KOPT-K1 (cell line): ENCODE data around the gene VWA8.

Experiments
- H3K27ac ChIP-seq: fragments of 200-600 bp; sonication (generic); 2 replicates; pipeline ENCODE4 v1.5.1; 2016; ENCODE audit warnings: antibody characterized with exemption, mild to moderate bottlenecking, low read depth, low read length; ENCODE audit not compliant: poor library complexity, severe bottlenecking
- H3K36me3 ChIP-seq: fragments of 200-600 bp; sonication (generic); 2 replicates; pipeline ENCODE4 v1.5.1; 2017; ENCODE audit warnings: antibody characterized with exemption, mild to moderate bottlenecking, low read length, moderate library complexity; ENCODE audit not compliant: insufficient read depth
- H3K9me3 ChIP-seq: fragments of 200-600 bp; sonication (generic); 2 replicates; pipeline ENCODE4 v1.5.1; 2017; ENCODE audit warnings: antibody characterized with exemption, low read length, mild to moderate bottlenecking; ENCODE audit not compliant: insufficient read depth, poor library complexity, severe bottlenecking

VWA8 gene

DNA sequence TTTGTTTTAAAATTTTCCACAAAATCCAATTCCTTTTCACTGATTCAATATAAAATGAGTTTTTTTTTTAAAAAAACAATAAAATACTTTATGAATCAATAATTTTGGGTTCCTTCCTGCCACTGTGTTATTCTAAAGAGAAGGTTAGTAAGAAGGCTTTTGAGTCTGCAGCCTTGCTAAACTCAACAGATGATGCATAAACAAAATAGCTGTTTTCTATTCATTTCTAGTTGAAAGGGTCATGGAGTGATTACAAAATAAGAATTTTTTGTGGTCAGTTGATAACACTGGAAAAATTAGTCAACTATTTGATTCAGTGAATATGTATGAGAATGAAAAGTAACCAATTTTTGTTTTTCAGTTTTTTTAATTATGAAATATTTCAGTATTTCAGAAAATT, 169.9 kb downstream of the VWA8 start:
- no peaks in the 10 kb centered on the region for H3K9me3 ChIP-seq
- no peak overlapping the region for H3K27ac ChIP-seq
- no peaks in the 10 kb centered on the region; the same call in 1 of the 2 replicates for H3K36me3 ChIP-seq

DNA sequence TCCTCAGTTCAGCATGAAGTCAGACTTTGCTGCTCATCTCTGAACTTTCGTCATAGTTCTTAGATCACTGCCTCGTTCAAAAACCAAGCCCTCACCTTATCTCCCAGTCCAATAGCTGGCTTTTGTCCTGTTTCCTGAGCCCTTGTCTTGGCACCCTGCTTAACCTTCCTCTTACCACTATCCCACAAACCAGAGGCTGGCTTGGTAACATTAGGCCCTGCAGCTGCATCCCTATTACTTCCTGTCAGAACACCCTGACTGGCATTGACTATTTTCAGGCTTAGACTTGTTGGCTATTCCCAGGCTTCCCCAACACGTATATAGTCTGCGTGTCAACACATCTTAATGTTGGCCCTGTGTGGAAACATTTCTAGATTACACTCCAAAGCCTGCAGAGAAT, 172.4 kb downstream of the VWA8 start:
- Histone ChIP-seq H3K36me3 (no peaks in the 10 kb centered on the region; the same call in 1 of the 2 replicates), H3K27ac (no peak overlapping the region), H3K9me3 (no peaks in the 10 kb centered on the region)

DNA sequence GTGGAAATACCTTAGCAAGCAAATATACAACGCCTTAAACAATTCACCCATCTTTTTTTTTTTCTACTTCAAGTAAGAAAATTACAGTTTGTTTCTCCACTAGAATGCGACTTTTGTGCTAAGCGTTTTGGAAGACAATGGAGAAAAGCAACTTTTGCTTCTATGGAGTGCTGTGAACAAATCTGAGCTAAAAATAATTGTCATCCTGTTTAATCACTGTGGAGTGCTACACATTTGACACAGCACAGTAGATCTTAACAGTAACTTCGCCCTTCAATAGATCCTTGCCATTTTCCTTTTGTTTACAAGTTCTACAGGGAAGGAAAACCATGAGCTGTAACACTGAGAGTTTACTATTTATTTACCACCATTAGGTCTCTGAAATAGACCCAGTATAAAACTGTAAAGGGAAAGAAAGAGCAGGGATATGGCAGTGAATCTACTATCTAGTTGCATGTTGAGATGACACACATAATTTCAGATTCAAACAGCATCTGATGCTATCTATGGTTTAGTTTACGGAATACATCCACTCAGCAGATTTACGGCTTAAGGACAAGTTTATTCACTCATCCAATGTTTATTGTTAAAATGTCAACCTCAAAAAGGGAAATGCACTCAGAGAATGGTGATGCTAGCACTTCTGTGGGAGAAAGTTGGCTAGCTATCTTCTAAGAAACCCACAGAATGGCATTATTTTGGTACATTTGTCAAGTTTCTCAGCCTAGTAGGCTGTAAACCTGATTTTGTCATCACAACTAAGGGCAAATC, 175.3 kb downstream of the VWA8 start:
- no peak overlapping the region for H3K27ac ChIP-seq
- H3K9me3 ChIP-seq: no peaks in the 10 kb centered on the region

DNA sequence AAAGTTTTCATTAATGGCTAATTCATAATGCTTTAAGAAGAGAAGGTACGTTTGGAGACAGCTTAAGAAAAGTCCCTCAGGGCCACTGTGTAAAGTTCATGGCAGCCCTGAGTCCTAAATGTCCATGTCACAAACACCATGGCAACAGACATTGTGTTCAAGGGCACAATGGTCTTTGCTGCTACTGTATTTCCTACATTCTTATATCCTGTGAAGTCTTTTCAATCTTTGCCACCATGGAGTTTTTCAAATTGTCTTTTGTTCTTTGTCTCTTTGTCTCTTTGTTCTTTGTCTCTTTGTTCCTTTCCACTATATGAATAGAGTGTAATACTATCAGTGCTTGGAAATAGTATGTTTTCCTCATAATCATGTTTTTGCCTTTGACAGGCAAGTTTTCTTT, 178.8 kb downstream of the VWA8 start:
- no peaks in the 10 kb centered on the region for H3K9me3 ChIP-seq
- no peak overlapping the region for H3K27ac ChIP-seq

More for the DNA sequence above, 175.3 kb downstream of the VWA8 start:
- H3K36me3 ChIP-seq: no peaks in the 10 kb centered on the region

GRCh38 chr13:41780715-41781706, 179.9 kb downstream of the VWA8 start:
- Histone ChIP-seq H3K36me3 (0 out of 2 replicates have a peak, but pooled peaks cover 9% of the 10 kb centered on the region), H3K9me3 (no peaks in the 10 kb centered on the region), H3K27ac (no peak overlapping the region)

More for the DNA sequence above, 178.8 kb downstream of the VWA8 start:
- 0 out of 2 replicates have a peak, but pooled peaks cover 7% of the 10 kb centered on the region for H3K36me3 ChIP-seq

GRCh38 chr13:41775251-41775650, 185.7 kb downstream of the VWA8 start:
- Histone ChIP-seq H3K27ac (no peak overlapping the region), H3K36me3 (0 out of 2 replicates have a peak, but pooled peaks cover 9% of the 10 kb centered on the region), H3K9me3 (no peaks in the 10 kb centered on the region)

- Histone ChIP-seq H3K36me3 (0 out of 2 replicates have a peak, but pooled peaks cover 9% of the 10 kb centered on the region), H3K9me3 (no peaks in the 10 kb centered on the region), H3K27ac (no peak overlapping the region)
Observed at GRCh38 chr13:41774605-41775218, 186.2 kb downstream of the VWA8 start.

DNA sequence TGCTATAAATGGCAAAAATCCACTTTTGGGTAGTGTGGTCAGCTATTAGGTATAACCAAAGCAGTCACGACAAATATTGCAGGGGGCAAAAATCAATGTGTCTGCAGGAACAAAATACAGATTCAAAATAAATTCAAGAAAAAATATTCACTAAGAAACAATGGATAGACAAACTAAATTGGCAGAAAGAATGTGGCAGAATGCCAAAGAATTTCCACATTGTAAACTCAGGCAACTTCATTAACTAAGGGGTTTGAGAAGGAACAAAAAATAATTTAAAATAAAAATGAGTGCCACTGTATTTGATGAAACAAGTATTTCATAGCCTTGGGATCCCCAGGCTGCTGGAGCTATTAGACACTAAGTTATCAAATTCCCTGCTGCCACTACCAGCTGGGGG, 193.1 kb downstream of the VWA8 start:
- no peaks in the 10 kb centered on the region for H3K36me3 ChIP-seq
- no peak overlapping the region for H3K27ac ChIP-seq

DNA sequence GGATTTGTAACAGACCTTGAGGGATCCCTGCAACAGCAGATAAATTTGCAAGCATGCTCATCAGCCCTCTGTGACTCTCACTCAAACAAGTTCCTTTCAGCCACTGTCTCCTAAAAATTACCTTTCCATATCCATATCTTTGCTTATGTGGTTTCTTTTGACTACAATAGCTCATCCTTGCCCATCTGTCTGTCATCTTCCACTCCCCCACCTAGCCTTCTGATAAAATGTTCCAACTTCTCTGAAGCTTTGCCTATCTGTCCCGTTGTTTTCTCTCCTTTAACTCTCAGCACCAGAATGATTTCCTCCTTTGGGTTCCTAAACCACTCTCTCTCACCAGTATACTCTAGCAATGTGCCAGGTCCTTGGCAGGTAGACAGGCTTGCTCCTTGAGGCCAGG, 194.5 kb downstream of the VWA8 start:
- no peak overlapping the region for H3K27ac ChIP-seq
- H3K36me3 ChIP-seq: no peaks in the 10 kb centered on the region

More for the DNA sequence above, 193.1 kb downstream of the VWA8 start:
- H3K9me3 ChIP-seq: no peaks in the 10 kb centered on the region

GRCh38 chr13:41765813-41766212, 195.1 kb downstream of the VWA8 start:
- no peaks in the 10 kb centered on the region for H3K9me3 ChIP-seq
- H3K36me3 ChIP-seq: no peaks in the 10 kb centered on the region; the same call in 1 of the 2 replicates
- no peak overlapping the region for H3K27ac ChIP-seq

More for the DNA sequence above, 194.5 kb downstream of the VWA8 start:
- no peaks in the 10 kb centered on the region for H3K9me3 ChIP-seq

GRCh38 chr13:41765020-41765419, 195.9 kb downstream of the VWA8 start:
- Histone ChIP-seq H3K9me3 (no peaks in the 10 kb centered on the region), H3K36me3 (no peaks in the 10 kb centered on the region; the same call in 1 of the 2 replicates), H3K27ac (no peak overlapping the region)

DNA sequence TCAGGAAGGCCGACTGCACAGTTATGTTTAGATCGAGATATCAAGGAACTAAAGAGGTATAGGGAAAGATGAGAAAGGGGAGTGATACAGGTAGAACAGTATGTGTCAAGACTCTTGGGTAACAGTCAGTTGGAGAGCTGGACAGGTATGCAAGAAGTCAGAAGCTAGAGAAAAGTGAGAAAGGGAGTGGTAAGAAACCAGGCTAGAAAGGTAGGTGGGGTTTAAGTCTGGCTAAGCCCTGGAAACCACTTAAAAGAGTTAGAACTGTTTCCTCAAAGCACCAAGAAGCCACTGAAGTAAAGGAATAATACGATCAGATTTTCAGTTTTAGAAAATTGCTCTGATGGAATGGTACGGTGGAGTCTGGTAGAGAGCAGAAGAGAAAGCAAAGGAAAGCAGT, 196.4 kb downstream of the VWA8 start:
- H3K36me3 ChIP-seq: peaks cover under 1% of the 10 kb centered on the region
- peak overlapping the region; percentile 40 for H3K27ac ChIP-seq
- H3K9me3 ChIP-seq: no peaks in the 10 kb centered on the region

DNA sequence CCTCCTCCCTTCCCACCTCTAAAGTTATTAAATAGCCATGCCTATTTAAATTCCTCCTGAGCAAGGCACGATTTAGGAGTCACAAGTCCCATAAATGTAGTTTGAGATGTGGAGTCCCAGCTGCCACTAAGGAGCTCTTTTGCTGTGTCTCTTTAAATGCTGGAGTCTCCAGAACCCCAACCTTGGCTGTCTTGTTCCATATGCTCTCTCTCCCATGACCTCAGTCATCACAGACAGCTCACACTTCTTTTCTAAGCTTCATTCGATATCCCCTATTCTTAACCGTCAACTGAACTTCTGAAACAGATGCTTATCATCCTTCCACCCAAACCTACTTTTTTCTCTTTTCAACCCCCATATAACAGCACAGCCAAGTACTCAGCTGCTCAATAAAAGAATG, 197.1 kb downstream of the VWA8 start:
- peak overlapping the region; percentile 40 for H3K27ac ChIP-seq
- no peaks in the 10 kb centered on the region for H3K9me3 ChIP-seq
- H3K36me3 ChIP-seq: peaks cover 6% of the 10 kb centered on the region

DNA sequence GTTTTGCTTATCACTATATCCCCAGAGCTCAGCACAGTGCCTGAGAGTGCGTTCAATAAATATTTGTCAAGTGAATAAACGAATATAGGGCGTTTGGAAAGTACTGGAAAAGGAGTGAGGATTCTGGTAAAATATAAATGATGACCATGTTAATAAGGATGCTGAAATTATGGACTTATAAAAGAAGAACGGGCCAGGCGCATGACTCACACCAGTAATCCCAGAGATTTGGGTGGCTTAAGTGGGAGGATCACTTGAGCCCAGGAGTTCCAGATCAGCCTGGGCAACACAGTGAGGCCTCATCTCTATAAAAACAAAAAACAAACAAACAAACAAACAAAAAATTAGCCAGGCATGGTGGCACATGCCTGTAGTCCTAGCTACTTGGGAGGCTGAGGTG, 198.1 kb downstream of the VWA8 start:
- Histone ChIP-seq H3K27ac (no peak overlapping the region), H3K9me3 (no peaks in the 10 kb centered on the region), H3K36me3 (peaks cover 6% of the 10 kb centered on the region)
